HG03196 (cell line): ENCODE measurements around the gene TSNAXIP1.

Source experiments
- ATAC-seq: cut with Tn5 transposase; IDR thresholded peaks from one replicate; pipeline ENCODE4 v1.9.1; 2021; ENCODE audit not compliant: unreplicated experiment

The TSNAXIP1 gene

GRCh38 chr16:67806428-67807147, at the start of gene TSNAXIP1, which contains the start of gene RANBP10:
TSNAXIP1 (plus strand) TSS chr16:67806889; CDS start chr16:67807150, 261 bp downstream.
RANBP10 (minus strand) TSS chr16:67806560; CDS start chr16:67806536, 24 bp downstream.
- ATAC-seq, result peak; percentile 88

GRCh38 chr16:67758006-67758405, 48.7 kb upstream of the TSNAXIP1 start:
- ATAC-seq, result no peak

GRCh38 chr16:67758966-67759365, 47.7 kb upstream of the TSNAXIP1 start:
- ATAC-seq, result no peak

GRCh38 chr16:67760206-67760955, 46.3 kb upstream of the TSNAXIP1 start:
- no peak for ATAC-seq

- no peak for ATAC-seq
These were observed 45.8 kb upstream of the TSNAXIP1 start for GRCh38 chr16:67760956-67761230.

GRCh38 chr16:67761924-67762323, 44.8 kb upstream of the TSNAXIP1 start:
- ATAC-seq, result no peak

GRCh38 chr16:67762385-67762784, 44.3 kb upstream of the TSNAXIP1 start:
- ATAC-seq, result no peak

GRCh38 chr16:67763066-67763465, 43.6 kb upstream of the TSNAXIP1 start:
- ATAC-seq, result no peak

- ATAC-seq, result no peak
These were observed 42.5 kb upstream of the TSNAXIP1 start for GRCh38 chr16:67764158-67764667.

- ATAC-seq, result no peak
These were observed 40.4 kb upstream of the TSNAXIP1 start for GRCh38 chr16:67766291-67766690.

GRCh38 chr16:67767953-67768352, 38.7 kb upstream of the TSNAXIP1 start:
- ATAC-seq, result no peak

GRCh38 chr16:67770346-67770991, 36.2 kb upstream of the TSNAXIP1 start:
- ATAC-seq, result no peak

GRCh38 chr16:67773099-67773498, 33.6 kb upstream of the TSNAXIP1 start:
- ATAC-seq, result no peak

GRCh38 chr16:67773569-67774456, 32.9 kb upstream of the TSNAXIP1 start:
- ATAC-seq, result no peak

GRCh38 chr16:67774457-67774853, 32.2 kb upstream of the TSNAXIP1 start:
- ATAC-seq, result no peak

- ATAC-seq, result no peak
These were observed 31.4 kb upstream of the TSNAXIP1 start for GRCh38 chr16:67775273-67775672.

- no peak for ATAC-seq
These were observed 27.3 kb upstream of the TSNAXIP1 start for GRCh38 chr16:67779256-67780014.

- no peak for ATAC-seq
These were observed 25.7 kb upstream of the TSNAXIP1 start for GRCh38 chr16:67780847-67781564.

- ATAC-seq, result no peak
These were observed 25.1 kb upstream of the TSNAXIP1 start for GRCh38 chr16:67781565-67781921.
